ENCODE data around the gene CDH4.

DNA sequence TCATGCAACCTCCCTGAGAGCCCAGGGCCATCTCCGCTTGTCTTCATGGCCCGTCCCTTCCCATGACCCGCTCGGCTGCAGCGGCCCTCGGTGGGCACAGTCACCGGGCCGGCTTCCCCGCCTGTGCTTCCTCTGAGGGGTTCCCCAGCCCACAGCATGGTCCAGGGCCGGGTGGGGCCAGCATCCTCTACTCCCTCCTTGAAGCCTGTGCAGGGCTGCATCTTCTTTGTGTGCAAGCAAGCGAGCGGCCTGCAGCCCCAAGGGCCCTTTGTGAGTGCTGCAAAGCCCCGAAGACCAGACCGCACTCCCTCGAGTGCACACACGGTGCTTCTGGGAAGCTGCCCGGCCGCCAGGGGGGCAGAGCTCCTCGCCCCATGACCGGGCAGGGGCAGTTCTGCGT is 547.9 kb downstream of the CDH4 start:
- TF ChIP-seq, protein P1, sequence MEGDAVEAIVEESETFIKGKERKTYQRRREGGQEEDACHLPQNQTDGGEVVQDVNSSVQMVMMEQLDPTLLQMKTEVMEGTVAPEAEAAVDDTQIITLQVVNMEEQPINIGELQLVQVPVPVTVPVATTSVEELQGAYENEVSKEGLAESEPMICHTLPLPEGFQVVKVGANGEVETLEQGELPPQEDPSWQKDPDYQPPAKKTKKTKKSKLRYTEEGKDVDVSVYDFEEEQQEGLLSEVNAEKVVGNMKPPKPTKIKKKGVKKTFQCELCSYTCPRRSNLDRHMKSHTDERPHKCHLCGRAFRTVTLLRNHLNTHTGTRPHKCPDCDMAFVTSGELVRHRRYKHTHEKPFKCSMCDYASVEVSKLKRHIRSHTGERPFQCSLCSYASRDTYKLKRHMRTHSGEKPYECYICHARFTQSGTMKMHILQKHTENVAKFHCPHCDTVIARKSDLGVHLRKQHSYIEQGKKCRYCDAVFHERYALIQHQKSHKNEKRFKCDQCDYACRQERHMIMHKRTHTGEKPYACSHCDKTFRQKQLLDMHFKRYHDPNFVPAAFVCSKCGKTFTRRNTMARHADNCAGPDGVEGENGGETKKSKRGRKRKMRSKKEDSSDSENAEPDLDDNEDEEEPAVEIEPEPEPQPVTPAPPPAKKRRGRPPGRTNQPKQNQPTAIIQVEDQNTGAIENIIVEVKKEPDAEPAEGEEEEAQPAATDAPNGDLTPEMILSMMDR (IDR thresholded peaks at IDR 0.05), result no peak
- no peak for TF ChIP-seq POLR2A (IDR thresholded peaks at IDR 0.05)
